GM19035 (cell line): ENCODE data around the gene SPRED2.

ENCODE experiments used
- ATAC-seq: cut with Tn5 transposase; IDR thresholded peaks from one replicate; pipeline ENCODE4 v1.9.1; 2021; ENCODE audit not compliant: unreplicated experiment

Gene SPRED2

DNA sequence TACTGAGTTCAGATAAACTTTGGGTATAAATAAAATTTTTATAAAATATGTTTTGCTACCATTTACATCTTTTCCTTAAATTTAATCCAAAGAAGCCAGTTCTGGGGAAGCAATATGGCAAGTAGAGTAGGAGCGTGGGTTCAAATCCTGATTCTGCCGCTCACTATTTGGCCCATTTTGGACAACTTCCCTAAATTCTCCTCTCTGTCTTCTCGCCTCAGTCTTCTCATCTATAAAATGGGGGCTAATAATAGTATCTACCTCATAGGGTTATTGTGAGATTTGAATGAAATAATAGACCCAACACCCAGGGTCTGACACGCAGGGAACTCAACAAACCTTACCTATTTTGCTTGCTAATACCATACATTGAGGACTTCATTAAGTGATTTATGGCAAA is 145.0 kb downstream of the SPRED2 start:
- ATAC-seq: no peak

- ATAC-seq: no peak
Observed at GRCh38 chr2:65282477-65283053, 149.8 kb downstream of the SPRED2 start.

DNA sequence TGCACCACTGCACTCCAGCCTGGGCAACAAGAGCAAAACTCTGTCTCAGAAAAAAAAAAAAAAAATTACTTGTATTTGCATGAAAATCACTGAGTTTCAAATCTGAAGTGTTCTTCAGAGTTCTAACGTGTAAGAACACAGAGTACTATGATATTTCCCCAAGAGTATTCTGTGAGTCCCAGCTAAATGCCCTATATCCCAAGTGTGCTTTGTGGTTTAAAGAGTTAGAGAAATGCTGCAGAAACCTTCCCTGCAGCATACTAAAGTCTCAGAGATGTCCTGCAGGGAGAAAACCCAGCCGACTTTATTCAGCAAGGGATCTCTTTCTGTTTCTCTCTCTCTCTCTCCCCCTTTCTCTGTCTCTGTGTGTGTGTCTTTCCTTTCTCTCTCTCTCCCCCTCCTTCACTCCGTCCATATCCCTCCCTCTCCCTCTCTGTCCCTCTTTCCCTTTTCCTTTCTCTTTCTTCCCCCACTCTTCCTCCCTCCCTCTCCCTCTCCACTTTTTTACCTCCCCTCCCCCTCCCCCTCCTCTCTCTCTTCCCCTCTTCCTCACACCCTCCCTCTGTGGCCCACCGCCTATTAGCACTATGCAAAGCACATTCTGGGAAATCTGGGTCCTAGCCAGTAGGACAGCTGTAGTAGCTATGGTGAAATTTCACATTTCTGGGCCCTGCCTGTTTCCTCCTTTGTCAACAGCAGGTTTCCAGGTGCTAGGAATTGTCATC is 150.6 kb downstream of the SPRED2 start:
- ATAC-seq: no peak

DNA sequence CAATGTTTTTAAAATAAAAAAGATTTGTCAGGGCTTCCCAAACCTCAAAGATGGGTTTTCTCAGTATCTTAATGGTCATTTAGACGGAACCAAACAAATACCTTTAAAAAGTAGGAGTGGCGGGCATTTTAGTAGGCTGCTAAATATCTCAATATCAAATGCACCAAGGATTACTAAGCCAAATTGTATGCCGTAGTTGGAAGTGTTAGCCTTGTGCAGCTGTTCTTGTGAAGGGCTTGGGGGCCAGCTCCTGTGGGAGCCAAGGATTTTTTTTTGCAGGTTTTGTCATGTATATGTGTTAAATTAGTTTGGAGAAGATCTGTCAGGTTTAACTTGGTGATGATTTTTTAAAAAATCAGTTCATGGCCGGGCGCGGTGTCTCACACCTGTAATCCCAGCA is 152.6 kb downstream of the SPRED2 start:
- no peak for ATAC-seq

GRCh38 chr2:65278531-65278981 is 153.8 kb downstream of the SPRED2 start:
- ATAC-seq: no peak

DNA sequence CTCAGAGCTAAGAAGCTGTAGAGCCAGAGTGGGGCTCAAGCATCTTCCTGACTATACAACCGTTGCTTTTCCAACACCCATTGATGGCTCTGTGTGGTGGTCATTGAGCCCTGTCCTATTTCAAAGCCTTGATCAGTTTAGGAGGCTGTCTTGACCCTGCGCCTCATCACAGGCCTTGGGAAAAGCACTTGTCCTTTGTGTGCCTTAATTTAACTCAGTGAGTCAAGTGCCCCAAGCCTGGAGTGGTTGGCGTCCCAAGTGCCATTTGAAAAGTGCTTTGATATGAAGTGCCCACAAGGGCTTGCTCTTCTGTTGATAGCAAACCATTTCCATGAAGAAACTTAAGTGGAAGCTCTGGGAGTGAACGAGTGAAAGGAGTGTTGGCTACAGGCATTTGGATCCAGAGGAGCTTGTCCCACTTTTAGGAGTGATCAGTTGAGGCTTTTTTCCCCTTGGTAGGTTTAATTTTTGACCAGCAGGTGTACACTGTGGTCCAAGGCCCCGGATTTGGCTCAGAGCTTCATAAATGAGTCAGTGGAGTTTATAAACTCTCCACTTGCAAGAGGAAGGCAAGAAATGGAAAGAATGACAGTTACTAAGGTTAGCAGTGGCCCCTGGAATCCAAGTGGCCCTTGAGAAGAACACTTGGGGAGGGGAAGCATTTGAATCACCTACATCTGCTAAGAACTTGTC is 154.5 kb downstream of the SPRED2 start:
- no peak for ATAC-seq

DNA sequence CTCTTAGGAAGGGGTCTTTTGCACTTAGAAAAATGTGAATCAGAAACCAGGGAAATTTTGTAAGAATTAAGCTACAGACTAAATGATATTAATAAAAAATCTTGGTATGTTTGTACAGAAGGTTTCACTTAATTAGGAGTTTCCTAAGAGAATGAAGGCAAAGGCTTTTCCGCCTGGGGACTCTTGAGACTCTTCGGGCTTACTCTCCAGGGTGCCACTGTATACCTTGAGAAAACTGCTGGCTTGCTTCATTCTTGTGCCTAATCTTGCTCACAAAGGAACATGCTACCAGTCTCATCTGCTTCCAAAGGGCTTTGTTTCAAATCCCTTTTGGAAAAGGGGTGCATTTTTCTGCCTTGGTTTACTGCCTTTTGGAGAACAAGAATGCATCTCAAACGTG is 155.3 kb downstream of the SPRED2 start:
- no peak for ATAC-seq

- ATAC-seq: no peak
Observed at GRCh38 chr2:65276609-65277008, 155.8 kb downstream of the SPRED2 start.

DNA sequence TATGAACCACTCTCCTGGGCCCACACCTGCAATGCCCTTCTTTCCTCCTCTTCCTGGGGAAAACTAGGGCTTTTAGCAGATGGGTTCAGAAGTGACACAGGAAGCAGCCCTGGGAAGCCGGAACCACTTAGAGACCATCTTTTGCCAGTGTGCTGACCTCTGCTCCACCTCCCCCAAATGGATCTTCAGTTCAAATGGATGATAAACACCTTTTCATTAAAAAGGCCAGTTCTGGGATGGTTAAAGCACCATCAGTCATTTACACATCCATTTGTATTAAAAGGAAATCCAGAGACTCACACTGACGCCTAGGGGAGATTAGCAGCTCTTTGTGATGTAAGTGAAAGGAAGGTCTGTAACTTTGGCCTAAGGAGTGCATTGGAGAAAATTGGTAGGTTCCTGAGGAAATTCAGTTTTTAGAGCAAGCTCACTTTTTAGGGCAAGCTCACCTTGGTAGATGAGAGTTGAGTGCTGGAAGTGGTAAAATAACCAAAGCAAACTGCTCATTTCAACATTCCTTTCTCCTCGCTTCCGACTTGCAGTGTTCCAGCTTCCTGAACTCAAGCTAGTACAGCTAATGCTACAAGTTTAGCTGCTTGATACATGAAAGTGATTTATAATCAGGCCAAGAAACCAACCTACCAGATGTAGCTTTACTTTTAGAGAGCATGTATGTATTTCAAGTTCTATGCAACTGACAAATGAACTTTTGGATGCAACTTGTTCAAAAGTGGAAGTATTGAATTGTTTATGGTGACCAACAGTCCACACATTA is 157.1 kb downstream of the SPRED2 start:
- no peak for ATAC-seq

DNA sequence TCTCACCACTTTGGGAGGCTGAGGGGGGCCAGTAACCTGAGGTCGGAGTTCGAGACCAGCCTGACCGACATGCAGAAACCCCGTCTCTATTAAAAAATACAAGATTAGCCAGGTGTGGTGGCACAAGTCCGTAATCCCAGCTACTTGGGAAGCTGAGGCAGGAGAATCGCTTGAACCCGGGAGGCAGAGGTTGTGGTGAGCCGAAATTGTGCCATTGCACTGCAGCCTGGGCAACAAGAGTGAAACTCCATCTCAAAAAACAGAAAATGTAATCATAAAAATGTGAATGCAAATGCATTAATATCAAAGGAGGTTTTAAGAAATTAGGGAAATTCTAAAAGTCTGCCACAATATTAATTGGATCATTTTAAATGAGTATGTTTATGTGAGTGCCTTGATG is 159.1 kb downstream of the SPRED2 start:
- no peak for ATAC-seq

- no peak for ATAC-seq
Observed at GRCh38 chr2:65268957-65269356, 163.4 kb downstream of the SPRED2 start.

DNA sequence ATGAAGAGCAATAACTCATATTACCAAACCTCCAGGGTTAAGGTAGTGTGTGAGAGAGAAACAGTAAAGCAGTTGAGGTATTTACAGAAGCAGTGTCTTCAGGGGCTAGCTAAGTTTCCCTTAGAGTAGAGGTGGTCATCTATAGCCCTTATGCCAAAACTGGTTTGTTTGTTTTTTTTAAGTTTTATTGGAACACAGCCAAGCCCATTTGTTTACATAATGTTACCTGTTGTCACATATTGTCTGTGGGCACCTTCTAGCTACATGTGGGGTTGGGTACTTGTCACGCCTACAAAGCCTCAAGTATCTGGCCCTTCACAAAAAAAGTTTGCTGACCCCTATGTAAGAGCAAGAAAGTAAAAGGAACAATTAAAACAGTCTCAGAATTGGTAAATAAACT is 165.4 kb downstream of the SPRED2 start:
- ATAC-seq: no peak

DNA sequence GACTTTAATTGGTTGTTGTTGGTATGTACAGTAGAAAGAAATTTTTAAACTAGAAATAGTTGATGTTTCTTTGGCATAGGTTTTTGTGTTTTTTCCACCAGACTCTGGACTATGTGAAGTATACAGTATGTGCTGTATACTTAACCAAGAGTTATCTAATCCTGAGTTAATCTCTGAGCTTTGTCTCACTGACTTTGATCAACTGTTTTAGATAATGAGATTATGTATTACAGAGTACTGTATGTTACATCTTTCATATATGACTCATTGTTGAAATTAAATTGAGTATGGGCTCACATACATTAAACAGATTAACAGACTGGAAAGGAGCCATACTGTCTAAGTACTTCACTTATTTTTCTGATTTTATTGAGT is 166.7 kb downstream of the SPRED2 start:
- ATAC-seq: no peak

GRCh38 chr2:65264821-65265670 is 167.4 kb downstream of the SPRED2 start:
- ATAC-seq: no peak

- ATAC-seq: no peak
Observed at GRCh38 chr2:65263986-65264385, 168.4 kb downstream of the SPRED2 start.

DNA sequence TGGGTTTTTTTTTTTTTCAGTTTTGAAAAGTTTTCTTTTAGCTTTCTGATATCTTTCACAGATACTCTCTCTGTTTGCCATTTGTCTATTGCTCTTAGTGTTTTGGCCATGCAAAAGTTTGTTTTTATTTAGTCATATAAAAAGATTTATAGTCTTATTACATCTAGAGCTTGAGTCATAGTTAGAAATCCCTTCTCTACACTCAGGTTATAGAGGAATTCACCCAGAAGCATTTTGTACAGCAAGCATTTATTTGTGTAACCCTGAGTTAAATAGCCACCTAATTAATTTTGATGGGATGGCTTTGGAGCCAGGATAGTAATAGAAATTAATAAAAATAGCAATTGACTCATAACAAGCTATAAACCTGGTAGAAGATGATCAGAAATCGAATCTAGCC is 169.1 kb downstream of the SPRED2 start:
- no peak for ATAC-seq

- no peak for ATAC-seq
Observed at GRCh38 chr2:65261676-65262075, 170.7 kb downstream of the SPRED2 start.
